Body of pancreas (tissue), 4 donors: ENCODE data around the gene B3GAT1.

Experiments used
- CTCF ChIP-seq, 7 experiments: fragments of 450-650 bp in 4 of 7; fragments of 200-600 bp in 3 of 7; sonication (generic) in 3 of 7; IDR thresholded peaks; one replicate each; pipeline ENCODE4 v1.5.1; 2016 to 2019; ENCODE audit warnings: antibody characterized with exemption in 7 of 7
- POLR2A ChIP-seq, 3 donors: fragments of 450-650 bp; IDR thresholded peaks; one replicate each; pipeline ENCODE4 v1.6.1; 2016; ENCODE audit warnings: antibody characterized with exemption in 3 of 3, mild to moderate bottlenecking in 2 of 3

GRCh38 chr11:134425413-134425812, 13.4 kb upstream of the B3GAT1 start:
- TF ChIP-seq POLR2A (IDR thresholded peaks at IDR 0.05) (no peak), CTCF (IDR thresholded peaks at IDR 0.05) (no peak)
